Superior temporal gyrus (tissue), 1 donor: ENCODE data around the gene YY1.
"Not testable (repeated sequence)": the region's sequence is repeated elsewhere in the genome, so short reads cannot be mapped to it uniquely, and the experiment has no call there.

Experiments used
- DNase-seq: peaks from one replicate; pipeline ENCODE4 v3.0.0-alpha.2; 2016; ENCODE audit errors: extremely low spot score

Gene YY1

DNA sequence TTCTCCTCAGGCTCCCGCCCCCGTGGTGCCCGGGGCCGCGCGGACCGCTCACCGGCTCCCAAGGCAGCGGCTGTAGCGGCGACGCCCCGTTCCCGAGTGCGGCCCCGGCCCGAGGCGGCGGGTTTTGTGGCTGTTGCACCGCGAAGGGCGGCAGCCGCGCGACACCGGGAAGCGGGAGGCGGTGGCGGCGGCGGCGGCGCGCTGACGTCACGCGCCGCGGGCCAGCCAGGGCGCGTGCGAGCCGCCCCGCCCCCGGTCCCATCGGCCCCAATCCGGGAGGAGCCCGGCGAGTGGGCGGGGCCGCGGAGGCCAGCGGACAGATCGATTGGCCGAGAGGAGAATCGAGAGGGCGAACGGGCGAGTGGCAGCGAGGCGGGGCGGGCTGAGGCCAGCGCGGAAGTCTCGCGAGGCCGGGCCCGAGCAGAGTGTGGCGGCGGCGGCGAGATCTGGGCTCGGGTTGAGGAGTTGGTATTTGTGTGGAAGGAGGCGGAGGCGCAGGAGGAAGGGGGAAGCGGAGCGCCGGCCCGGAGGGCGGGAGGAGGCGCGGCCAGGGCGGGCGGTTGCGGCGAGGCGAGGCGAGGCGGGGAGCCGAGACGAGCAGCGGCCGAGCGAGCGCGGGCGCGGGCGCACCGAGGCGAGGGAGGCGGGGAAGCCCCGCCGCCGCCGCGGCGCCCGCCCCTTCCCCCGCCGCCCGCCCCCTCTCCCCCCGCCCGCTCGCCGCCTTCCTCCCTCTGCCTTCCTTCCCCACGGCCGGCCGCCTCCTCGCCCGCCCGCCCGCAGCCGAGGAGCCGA lies at the start of gene YY1:
Gene YY1 (plus strand): TSS at position 726 of the 792 bp plus-strand sequence. CDS start 101 bp downstream, outside the sequence.
- DNase-seq: peak; percentile 96

DNA sequence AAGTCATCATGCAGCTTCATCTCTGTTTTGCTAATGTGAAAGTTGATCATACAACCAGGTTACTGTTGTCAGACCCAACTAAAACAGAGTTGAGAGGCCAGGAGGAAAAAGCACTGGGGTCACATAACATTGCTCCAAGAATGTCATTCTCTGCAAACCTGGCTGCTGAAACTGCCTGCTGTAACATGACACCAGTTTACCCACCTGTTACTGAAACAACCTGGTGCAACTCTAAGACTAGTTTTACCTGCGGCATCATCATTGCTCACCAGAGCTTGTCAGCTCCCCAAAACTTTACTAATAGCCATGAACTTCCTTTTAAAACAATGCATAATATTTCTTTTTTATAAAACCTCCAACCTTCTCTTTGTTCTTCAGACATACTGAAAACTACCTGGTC lies 48.8 kb upstream of the YY1 start:
- DNase-seq: no peak

DNA sequence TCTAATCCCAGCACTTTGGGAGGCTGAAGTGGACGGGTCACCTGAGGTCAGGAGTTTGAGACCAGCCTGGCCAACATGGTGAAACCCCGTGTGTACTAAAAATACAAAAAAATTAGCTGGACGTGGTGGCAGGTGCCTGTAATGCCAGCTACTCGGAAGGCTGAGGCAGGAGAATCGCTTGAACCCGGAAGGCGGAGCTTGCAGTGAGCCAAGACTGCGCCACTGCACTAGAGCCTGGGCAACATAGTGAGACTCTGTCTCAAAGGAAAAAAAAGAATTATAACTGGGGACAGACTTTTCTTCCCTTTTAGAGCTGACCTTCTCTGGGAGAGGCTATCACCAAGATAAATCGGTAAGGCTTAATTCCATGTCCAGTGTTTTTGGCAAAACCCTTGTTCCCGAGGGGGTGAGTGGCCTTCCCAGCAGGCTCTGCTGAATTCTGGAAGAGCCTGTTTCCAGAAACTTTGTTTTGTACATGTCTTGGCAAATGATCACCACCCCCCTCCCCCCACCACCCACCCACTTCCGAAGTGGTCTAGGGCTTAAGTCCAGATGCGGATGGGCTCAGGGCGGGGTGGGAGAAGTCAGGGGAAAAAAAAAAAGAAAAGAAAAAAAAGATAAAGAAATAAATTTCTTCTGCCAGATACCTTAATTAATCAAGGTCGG lies 47.2 kb upstream of the YY1 start:
- no peak for DNase-seq

DNA sequence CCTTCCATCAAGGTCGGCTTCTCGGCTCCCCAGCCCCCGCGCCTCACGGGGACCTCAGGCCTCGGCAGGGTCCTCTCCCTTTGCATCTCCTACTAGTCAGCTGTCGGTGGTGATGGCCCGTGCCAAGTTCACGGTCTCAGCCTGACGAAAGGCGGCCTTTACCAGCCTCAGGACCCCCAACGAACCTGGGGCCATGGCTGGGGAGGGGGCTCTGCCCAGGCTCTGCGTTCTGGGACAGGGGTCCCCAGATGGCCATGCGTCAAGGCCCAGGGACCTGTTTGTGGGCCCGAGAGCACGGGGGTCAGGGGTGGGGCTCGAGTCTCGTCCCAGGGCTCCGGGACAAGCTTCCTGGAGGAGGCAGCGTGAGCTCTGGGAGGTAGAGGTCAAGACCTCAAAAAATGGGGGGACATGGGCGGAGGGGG lies 46.7 kb upstream of the YY1 start:
- no peak for DNase-seq

DNA sequence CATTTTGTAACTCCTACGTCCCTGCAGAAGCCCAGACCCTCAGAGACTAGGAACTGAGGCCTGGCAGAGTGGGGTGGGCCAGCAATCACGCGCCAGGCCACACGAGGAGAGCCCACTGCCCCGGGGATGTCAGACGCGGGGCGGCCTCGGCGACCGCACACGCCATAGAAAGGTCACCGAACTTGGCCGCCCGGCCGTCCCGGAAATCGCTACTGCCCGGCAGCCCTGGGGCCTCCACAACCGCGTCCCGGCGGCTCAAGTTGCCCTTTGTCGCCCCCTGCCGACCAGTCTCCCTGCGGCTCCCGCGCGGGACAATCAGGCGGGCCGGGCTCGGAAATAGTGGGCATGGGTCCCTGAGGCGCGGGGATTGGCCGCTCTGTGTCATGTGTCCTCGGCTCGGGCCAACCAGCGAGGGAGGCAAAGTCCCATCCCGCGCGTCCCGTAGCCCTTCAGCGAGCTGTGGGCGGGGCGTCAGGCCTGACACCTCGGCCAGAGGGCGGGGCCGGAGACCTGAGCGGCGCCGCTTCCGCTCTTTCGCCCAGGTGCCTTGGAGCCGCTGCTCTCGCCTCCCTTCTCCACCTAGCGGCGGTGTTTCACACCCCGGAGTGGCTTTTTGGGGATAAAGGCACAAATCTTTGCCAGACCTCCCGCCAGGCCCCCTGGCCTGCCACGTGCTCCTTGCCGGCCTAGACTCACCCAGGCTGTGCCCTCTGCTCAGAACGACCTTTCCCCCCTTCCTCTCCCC lies 46.1 kb upstream of the YY1 start:
- DNase-seq: peak; percentile 98

DNA sequence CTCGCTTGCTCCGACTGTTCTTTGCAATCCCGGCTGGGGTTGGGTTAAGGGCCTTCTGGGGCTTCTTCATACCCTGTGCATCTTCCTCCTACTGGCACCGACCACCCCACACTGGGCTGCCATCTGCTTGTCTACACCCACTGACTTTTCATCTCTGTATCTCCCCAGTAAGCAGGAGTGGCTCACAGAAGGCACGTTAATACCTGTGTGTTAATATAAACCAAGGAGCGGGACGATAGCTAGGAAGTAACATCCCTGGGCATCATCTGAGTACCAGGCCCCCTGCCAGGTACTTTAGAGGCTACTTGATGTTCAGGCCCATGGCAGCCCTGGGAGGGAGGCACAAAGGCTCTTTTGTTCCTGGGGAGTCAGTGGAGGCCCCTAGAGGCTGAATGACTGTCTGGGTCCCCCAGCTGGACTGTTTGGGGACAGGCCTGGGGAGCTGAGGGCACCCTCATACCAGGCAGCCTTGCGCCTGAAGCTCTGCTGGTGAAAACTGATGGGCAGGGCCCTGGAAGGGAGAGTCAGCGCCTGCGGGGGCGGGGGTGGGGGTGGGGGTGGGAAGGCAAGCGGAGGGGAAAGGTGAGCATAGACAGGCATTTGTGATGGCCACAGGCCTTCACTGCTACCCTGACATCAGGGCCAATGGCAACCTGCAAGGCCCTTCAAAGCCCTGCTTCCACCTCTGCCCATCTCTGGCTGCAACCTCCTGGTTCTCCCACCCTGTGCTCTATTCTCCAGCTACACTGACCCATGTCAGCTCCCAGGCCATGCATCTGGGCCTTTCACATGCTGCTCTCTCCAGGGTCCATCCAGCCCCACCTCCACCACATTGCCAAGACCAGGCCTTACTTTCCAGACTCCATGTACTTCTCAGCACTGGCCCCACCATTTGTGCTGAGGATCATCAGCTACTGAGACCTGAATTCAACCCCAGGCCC lies 45.3 kb upstream of the YY1 start:
- peak; percentile 74 for DNase-seq

DNA sequence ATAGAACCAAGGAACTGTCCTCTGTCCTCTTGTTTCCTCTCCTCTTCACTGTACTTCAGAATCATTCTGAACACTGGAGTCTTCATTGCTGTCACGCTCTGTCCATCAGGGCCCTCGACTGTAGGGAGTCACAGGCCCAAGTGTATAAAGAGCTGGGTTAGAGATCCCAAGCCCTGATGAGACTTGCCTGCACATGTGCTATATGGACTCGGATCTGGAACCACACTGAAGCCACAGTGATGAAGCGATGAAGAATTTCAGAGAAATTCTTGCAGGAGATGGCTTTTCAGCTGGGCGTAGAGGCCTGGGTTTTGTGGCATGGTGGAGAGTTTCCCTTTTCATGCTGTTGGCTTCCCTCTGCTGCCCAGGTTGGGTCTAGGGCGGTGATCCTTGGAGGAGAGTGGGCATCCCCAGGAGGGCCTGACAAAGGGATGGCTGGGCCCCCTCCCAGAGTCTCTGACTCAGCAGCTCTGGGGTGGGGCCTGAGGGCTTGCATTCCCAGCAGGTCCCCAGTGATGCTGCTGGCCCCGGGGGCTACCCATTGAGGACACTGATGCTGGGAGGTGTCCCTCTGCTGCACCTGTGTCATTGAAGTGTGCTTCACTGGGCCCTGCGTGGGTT lies 39.6 kb upstream of the YY1 start:
- DNase-seq: no peak

DNA sequence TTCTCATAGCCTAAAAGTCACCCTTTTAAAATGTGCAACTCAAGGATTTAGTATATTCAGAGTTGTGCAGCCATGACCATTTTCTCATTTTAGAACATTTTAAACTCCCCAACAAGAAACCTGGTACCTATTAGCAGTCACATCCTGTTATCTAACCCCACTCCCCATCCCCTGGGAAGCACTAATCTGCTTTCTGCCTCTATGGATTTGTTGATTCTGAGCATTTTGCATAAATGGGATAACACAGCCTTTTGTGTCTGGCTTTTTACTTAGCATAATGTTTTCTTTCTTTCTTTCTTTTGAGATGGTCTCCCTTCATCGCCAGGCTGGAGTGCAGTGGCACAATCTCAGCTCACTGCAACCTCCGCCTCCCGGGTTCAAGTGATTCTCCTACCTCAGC lies 38.6 kb upstream of the YY1 start:
- no peak for DNase-seq

DNA sequence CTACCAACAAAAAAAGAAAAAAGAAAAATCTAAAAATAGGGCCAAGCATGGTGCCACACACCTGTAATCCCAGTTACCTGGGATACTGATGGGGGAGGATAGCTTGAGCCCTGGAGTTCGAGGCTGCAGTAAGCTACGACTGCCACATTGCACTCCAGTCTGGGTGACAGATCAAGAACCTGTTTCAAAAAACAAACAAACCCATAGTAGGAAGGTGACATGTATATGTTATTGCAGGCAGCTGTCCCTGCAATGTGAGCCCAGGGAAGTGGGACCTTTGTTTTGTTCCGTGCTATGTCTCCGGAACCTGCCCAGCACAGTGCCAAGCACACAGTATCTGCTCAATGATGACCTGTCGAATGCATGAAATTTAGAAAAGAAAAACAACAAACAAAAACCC lies 37.2 kb upstream of the YY1 start:
- DNase-seq: no peak

DNA sequence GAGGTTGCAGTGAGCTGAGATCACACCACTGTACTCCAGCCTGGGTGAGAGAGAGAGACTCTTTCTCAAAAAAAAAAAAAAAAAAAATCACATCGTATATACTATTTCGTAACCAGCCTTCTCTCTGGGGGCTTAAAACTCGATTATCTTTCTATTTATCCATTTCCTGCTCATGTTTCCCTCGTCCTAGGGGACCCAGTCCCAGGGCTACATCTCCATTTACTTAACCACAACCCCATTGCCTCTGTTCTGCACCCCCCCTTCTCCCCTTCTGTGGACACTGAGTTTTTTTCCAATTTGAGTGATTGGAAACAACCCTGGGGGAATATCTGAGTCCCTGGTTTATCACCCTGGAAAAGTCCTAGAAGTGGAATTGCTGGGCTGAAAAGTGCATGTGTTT lies 36.2 kb upstream of the YY1 start:
- no peak for DNase-seq

DNA sequence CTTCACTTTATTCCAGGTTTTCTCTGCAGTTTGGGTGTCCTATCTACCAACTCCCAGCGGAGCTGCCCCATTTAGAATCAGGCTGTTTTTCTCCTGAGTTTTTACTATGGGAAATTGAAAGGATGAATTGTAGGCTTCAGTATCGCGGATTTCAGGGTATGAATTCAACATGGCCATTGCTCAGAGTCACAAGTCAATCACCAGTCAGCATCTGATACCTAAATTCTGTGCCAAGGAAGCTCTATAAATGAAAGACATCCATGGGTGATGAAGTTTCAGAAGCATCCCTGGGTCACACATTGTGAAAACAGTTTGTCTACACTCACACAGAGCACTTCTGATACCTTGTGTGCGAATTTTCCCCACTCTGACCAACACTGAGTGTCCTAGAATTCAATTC lies 35.8 kb upstream of the YY1 start:
- DNase-seq: no peak

DNA sequence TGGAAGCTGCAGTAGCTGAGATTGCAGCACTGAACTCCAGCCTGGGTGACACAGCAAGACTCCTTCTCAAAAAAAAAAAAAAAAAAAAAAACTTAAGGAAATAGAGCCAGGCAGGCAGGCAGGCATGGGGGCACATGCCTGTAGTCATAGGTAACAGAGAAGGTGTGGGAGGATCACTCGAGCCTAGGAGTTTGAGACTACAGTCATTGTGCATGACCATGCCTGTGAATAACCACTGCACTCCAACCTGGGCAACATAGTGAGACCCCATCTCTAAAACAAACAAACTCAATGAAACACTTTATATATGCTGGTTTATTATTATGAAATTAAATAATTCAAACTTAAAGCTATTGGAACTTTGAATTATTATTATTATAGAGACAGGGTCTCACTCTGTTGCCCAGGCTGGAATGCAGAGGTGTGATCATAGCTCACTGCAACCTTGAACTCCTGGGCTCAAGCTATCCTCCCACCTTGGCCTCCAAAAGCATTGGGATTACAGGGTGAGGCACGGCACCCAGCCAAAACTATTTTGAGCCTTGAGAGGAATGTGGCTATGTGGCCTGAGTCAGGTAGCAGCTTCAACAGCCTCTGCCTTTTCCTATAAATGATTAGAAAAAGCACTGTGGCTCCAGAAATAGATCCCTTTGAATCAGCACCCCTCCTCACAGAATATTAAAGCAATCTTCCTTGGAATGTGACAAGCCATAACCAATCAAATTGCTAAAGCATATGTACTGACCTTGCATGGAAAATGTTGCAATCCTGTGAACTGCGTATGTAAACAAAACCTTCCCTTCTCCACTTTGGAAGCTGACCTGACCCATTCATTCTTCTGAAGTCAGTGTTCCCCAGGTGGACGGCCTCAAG lies 34.7 kb upstream of the YY1 start:
- no peak for DNase-seq

DNA sequence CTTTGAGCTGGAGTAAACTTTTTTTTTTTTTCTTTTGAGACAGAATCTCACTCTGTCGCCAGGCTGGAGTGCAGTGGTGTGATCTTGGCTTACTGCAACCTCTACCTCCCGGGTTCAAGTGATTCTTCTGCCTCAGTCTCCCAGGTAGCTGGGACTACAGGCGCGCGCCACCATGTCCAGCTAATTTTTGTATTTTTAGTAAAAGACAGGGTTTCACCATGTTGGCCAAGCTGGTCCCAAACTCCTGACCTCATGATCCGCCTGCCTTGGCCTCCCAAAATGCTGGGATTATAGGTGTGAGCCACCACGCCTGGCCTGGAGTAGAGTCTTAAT lies 34.1 kb upstream of the YY1 start:
- DNase-seq: not testable (repeated sequence)

DNA sequence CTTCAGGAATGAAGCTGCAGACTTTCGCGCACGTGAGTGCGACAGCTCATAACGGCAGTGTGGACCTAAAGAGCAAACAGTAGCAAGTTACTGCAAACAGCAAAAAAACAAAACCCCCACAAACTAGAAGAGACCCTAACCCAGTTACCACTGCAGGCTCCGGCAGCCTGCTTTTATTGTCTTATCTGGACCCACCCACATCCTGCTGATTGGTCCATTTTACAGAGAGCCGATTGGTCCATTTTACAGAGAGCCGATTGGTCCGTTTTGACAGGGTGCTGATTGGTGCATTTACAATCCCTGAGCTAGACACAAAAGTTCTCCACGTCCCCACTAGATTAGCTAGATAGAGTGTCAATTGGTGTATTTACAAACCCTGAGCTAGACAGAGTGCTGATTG lies 31.4 kb upstream of the YY1 start:
- not testable (repeated sequence) for DNase-seq

DNA sequence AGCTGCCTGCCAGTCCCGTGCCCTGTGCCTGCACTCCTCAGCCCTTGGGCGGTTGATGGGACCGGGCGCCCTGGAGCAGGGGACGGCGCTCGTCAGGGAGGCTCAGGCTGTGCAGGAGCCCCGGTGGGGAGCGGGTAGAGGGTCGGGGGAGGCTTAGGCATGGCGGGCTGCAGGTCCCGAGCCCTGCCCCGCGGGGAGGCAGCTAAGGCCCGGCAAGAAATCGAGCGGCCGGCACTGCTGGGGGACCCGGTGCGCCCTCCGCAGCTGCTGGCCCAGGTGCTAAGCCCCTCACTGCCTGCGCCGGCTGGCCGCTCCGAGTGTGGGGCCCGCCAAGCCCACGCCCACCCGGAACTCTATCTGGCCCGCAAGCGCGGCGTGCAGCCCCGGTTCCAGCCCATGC lies 30.8 kb upstream of the YY1 start:
- DNase-seq: not testable (repeated sequence)

DNA sequence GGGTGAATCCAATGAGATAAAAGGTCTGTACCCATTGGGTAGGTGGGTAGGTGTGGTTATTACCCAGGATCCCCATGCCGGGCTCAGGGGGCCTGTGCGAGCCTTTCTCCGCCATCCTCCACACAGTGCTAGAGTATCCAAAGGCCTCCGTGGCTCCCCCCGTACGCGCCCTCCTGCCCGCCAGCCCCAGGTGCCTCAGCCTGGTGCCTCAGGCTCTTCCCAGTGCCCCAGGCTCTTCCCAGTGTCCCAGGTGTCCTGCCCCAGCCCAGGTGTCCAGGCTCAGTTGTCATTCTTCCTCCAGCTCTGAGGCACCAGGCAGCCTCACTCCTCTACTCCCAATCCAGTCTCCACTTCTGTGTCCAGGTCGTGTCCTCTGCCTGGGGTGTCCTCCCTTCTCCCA lies 27.6 kb upstream of the YY1 start:
- DNase-seq: no peak

DNA sequence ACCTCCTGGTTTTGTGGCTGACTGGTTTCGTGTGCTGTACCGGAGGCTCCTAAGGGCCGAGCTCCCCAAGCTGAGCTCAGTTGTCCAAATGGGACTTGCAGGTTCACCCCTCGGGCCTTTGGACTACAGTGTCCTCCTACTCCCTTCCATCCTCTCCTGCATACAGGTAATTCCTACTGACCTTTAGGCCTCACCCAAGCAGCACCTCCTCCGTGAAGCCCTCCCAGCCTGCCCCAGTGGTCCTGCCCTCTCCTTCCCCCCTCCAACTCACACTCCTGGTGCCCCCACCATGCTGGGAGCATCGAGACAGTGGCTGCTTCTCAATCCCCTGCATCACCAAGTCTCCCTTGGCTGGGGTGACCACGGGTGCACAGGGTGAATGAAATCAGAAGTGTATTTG lies 27.1 kb upstream of the YY1 start:
- no peak for DNase-seq

DNA sequence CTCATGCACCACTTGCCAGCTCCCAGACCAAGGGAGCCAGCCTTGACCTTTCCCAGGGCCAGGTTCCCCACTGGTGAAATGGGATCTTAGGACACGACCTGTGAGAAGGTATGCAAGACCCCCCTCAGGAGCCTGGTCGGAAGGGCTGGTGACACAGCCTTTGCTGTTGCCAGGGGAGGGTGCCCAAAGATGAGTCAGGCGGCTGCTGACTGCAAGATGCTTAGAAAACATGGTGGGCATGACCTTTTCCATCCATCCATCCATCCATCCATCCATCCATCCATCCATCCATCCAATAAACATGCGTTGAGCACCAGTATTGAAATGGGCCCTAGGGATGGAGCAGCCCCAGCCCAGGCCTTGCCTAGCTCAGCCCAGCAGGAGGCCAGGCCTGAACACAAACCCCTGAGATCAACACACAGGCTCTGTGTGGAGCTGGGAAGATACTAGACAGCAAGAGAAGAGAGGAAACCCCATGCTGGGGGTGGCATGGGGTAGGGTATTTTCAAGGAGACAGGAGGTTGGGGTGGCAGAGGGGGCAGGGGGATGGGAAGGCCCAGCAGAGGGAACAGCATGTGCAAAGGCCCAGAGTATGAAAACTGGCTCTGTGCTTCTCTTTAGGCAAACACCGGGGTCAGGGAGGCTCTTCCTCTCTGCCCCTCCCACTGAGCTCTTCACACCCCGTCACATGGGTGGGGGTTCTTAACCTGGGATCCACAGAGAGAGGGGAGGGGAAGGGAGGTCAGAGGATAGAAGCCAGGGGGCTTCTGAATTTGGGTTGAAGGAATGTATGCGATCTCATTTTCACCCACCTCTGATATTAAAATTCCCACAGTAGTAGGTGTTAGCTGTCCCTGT lies 26.2 kb upstream of the YY1 start:
- no peak for DNase-seq

DNA sequence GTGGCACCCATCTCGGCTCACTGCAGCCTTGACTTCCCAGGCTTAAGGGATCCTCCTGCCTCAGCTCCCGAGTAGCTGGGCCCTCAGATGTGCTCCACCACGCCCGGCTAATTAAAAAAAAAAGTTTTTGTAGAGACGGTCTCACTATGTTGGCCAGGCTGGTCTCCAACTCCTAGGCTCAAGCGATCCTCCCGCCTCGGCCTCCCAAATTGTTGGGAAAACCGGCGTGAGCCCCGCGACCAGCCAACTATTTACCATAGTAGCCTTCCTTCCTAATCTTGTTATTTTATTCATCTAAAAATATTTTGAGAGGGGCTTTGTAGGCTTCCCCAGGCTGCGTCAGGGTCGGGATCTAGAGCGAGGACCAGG lies 25.4 kb upstream of the YY1 start:
- no peak for DNase-seq
